ENCODE measurements around the gene ARVCF. TPM values are rescaled to one million over a fixed set of nuclear protein-coding genes. Genes with fewer than 3 reads are reported as not detected.

ARVCF gene
- total RNA-seq, 1 experiment from 2014 or later = 15.6 TPM

- H3K27me3 ChIP-seq (ENCODE audit: insufficient read depth, low read depth) = no peaks in the 10 kb centered on the region
- no peaks in the 10 kb centered on the region for H3K4me1 ChIP-seq (replicated peaks; ENCODE audit: insufficient read depth)
- H3K36me3 ChIP-seq (ENCODE audit: low read depth) = no peaks in the 10 kb centered on the region
- ChIA-PET POLR2A (ENCODE audit: unreplicated experiment) (no interaction called here), CTCF (no interaction called here)
- BruUV-seq (replicated peaks) = no TSS peak
- DNase-seq = no peak
- H3K27ac ChIP-seq = no peak overlapping the region
- H3K4me2 ChIP-seq = no peak overlapping the region
- no peaks in the 10 kb centered on the region for H3K9me3 ChIP-seq (ENCODE audit: insufficient read depth, low read depth)
- no peaks in the 10 kb centered on the region for H3K9me2 ChIP-seq (ENCODE audit: insufficient read depth)
- no peak for TF ChIP-seq EZH2 (IDR thresholded peaks at IDR 0.05; ENCODE audit: low read depth)
- no peak for TF ChIP-seq CTCF (conservative IDR thresholded peaks at IDR 0.05)
- no peak overlapping the region for H2AFZ ChIP-seq
- H4K20me1 ChIP-seq (ENCODE audit: insufficient read depth) = no peaks in the 10 kb centered on the region
- intact Hi-C loops (cut with micrococcal nuclease; ENCODE audit: unreplicated experiment) = no loop called here
- no peak overlapping the region for H3K4me3 ChIP-seq
- H3K79me2 ChIP-seq (ENCODE audit: low read depth) = no peaks in the 10 kb centered on the region
- H3F3A ChIP-seq (ENCODE audit: insufficient read depth, low read depth) = no peaks in the 10 kb centered on the region
Measured at GRCh38 chr22:20043057-20043996, 26.7 kb upstream of the ARVCF start.

- H2AFZ ChIP-seq = no peak overlapping the region
- BruUV-seq (replicated peaks) = no TSS peak
- H3K36me3 ChIP-seq (ENCODE audit: low read depth) = no peaks in the 10 kb centered on the region
- no peaks in the 10 kb centered on the region for H3K27me3 ChIP-seq (ENCODE audit: insufficient read depth, low read depth)
- TF ChIP-seq EZH2 (IDR thresholded peaks at IDR 0.05; ENCODE audit: low read depth) = no peak
- TF ChIP-seq CTCF (conservative IDR thresholded peaks at IDR 0.05) = no peak
- H3K9me3 ChIP-seq (ENCODE audit: insufficient read depth, low read depth) = no peaks in the 10 kb centered on the region
- intact Hi-C loops (cut with micrococcal nuclease; ENCODE audit: unreplicated experiment) = no loop called here
- DNase-seq = no peak
- H3K4me2 ChIP-seq = no peak overlapping the region
- H3K79me2 ChIP-seq (ENCODE audit: low read depth) = no peaks in the 10 kb centered on the region
- H3K4me3 ChIP-seq = no peak overlapping the region
- no peaks in the 10 kb centered on the region for H4K20me1 ChIP-seq (ENCODE audit: insufficient read depth)
- CTCF ChIA-PET = no interaction called here
- no peak overlapping the region for H3K27ac ChIP-seq
- no peaks in the 10 kb centered on the region for H3K4me1 ChIP-seq (replicated peaks; ENCODE audit: insufficient read depth)
- H3F3A ChIP-seq (ENCODE audit: insufficient read depth, low read depth) = no peaks in the 10 kb centered on the region
- POLR2A ChIA-PET (ENCODE audit: unreplicated experiment) = no interaction called here
- H3K9me2 ChIP-seq (ENCODE audit: insufficient read depth) = no peaks in the 10 kb centered on the region
Measured at GRCh38 chr22:20040327-20041200, 23.9 kb upstream of the ARVCF start.

- ChIA-PET CTCF (no interaction called here), POLR2A (ENCODE audit: unreplicated experiment) (no interaction called here)
- Histone ChIP-seq H2AFZ (no peak overlapping the region), H3K27me3 (ENCODE audit: insufficient read depth, low read depth) (no peaks in the 10 kb centered on the region), H3K4me3 (no peak overlapping the region), H3K79me2 (ENCODE audit: low read depth) (no peaks in the 10 kb centered on the region), H3K36me3 (ENCODE audit: low read depth) (no peaks in the 10 kb centered on the region), H3K4me1 (replicated peaks; ENCODE audit: insufficient read depth) (no peaks in the 10 kb centered on the region), H3F3A (ENCODE audit: insufficient read depth, low read depth) (no peaks in the 10 kb centered on the region), H3K27ac (no peak overlapping the region), H4K20me1 (ENCODE audit: insufficient read depth) (no peaks in the 10 kb centered on the region), H3K4me2 (no peak overlapping the region), H3K9me2 (ENCODE audit: insufficient read depth) (no peaks in the 10 kb centered on the region), H3K9me3 (ENCODE audit: insufficient read depth, low read depth) (no peaks in the 10 kb centered on the region)
- DNase-seq = no peak
- TF ChIP-seq CTCF (conservative IDR thresholded peaks at IDR 0.05) (no peak), EZH2 (IDR thresholded peaks at IDR 0.05; ENCODE audit: low read depth) (no peak)
- BruUV-seq (replicated peaks) = no TSS peak
- intact Hi-C loops (cut with micrococcal nuclease; ENCODE audit: unreplicated experiment) = no loop called here
Measured at GRCh38 chr22:20039683-20040325, 23.2 kb upstream of the ARVCF start.
